ENCODE results near the gene YEATS2. TPM values are rescaled to one million over a fixed set of nuclear protein-coding genes. Genes with fewer than 3 reads are reported as not detected.

The YEATS2 gene
- total RNA-seq, 1 donor from 2014 or later, result 9.0 TPM

DNA sequence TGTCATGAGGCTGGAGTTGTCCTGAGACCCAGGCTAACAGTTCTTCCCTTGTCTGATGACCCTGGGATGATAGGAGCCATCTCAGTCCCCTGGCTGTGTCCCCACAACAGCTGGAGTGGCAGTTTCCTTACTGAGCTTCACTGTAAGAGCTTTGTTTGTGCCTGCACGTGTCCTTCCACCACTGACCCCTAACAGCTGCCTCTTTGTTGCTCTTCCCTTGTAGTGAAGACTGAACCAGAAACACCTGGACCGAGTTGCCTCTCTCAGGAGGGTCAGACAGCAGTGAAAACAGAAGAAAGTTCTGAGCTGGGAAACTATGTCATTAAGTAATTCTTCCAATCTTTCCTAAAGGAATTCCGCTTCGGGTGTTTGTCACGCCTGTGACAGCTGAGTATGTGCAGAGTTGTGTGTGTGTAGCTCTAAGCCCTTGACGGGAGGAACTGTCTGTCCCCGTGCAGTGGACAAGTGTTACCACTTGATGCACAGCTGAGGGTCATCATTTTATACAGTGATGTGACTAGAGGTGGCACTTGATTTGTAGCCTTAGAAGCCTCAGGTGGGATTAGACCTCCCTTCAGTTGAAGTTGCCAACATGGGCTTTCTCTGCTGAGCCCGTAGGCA, 102.8 kb downstream of the YEATS2 start:
- ATAC-seq, result peak; percentile 47
- no peak for DNase-seq (ENCODE audit: missing footprints)
- intact Hi-C loops (cut with DNase I), result no loop called here

DNA sequence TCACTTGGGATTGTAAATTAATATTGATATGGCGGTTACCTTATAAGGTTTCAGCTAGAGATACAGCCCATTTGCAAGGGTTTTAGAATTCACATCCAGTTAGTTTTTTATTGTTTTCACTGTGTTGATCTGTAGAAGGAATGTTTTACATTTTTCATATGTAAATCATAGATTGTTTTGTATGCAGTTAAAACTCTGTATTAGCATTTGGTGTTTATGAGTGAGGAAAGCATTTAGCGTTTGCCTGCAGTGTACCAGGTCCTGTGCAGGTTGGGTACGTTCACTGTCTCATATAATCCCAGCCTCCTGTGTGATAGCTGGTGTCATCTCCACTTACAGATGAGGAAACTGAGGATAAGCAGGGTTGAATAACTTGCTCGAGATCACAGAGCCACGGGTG, 104.0 kb downstream of the YEATS2 start:
- no peak for DNase-seq (ENCODE audit: missing footprints)
- intact Hi-C loops (cut with DNase I), result no loop called here
- no peak for ATAC-seq

- no peak for ATAC-seq
- intact Hi-C loops (cut with DNase I), result no loop called here
- no peak for DNase-seq (ENCODE audit: missing footprints)
Measured at GRCh38 chr3:183802989-183803388, 105.4 kb downstream of the YEATS2 start.

DNA sequence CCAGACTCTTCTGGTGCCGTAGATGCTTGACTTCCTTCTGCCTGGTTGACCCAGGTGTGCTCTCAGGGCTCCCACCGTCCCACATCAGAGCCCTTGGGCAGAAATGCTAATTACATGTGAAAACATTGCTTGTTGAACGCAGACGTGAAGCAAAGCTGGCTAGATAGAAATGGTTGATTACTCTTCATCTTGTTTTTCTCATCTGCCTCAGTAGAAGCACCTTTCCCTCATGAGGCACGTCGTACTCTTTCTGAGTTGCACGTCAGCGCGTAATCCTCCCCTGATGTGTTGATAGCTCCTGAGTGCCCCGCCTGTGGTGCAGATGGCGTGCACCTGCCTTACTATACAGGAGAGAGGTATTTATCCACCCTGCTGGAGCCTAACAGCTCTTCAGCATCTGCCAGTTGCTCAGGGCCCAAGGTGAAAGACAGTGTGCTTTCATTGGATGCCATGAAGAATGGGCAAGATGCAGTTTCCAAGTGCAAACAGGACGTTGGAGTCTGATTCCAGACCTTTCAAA, 109.7 kb downstream of the YEATS2 start:
- no peak for DNase-seq (ENCODE audit: missing footprints)
- intact Hi-C loops (cut with DNase I), result no loop called here
- ATAC-seq, result no peak

- intact Hi-C loops (cut with DNase I), result no loop called here
- no peak for DNase-seq (ENCODE audit: missing footprints)
Measured at GRCh38 chr3:183807881-183808280, 110.3 kb downstream of the YEATS2 start.

DNA sequence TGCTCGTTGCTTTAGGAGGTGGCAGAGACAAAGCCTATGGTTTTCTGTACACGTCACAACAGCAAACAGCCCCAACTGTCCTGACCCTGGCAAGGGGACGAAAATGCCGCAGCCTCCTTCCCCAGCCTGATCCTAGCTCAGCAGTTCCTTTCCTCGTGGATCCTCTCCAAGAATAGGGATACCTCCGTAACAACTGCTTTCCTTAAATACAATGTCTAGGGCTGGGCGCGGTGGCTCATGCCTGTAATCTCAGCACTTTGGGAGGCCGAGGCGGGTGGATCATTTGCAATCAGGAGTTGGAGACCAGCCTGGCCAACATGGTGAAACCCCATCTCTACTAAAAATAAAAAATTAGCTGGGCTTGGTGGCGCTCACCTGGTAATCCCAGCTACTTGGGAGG, 110.8 kb downstream of the YEATS2 start:
- intact Hi-C loops (cut with DNase I), result no loop called here
- DNase-seq (ENCODE audit: missing footprints) (no peak), ATAC-seq (no peak)

More at GRCh38 chr3:183807881-183808280, 110.3 kb downstream of the YEATS2 start:
- ATAC-seq, result no peak

DNA sequence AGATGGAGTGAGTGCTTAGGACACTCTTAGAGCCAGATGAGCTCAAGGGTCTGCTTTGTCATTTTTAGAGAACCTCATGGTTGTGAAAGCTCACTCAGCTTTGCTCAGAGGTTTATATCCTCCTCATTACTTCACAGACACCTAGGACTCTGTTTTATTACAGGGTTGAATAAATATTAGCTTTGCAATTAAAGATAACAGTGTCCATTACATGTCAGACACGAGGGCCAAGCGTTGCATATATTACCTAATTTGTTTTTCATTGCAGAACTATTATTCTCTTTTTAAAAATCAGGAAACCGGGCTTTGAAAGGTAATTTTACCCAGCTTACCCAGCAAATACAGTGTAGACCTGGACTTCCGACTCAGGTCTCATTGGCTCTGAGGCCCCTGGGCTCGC, 111.7 kb downstream of the YEATS2 start:
- no peak for ATAC-seq
- no peak for DNase-seq (ENCODE audit: missing footprints)
- intact Hi-C loops (cut with DNase I), result no loop called here

- DNase-seq (ENCODE audit: missing footprints), result no peak
- ATAC-seq, result no peak
- intact Hi-C loops (cut with DNase I), result no loop called here
Measured at GRCh38 chr3:183810643-183811594, 113.3 kb downstream of the YEATS2 start.

DNA sequence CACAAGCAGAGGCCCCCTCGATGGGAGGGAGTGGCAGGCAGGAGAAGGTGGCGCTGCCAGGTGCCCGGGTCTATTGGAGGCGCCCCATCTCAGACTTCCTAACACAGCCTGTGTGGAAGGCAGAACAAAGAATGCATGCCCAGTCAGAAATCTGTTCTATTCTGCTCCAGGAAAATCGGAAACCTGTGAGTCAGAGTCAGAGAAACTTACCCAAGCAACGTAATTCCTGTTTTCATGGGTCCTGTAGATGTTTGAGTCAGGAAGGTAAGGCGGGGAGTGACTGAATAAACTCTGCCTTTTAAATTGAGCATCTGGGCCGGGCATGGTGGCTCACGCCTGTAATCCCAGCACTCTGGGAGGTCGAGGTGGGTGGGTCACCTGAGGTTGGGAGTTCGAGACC, 114.0 kb downstream of the YEATS2 start:
- ATAC-seq (no peak), DNase-seq (ENCODE audit: missing footprints) (no peak)
- intact Hi-C loops (cut with DNase I), result no loop called here

DNA sequence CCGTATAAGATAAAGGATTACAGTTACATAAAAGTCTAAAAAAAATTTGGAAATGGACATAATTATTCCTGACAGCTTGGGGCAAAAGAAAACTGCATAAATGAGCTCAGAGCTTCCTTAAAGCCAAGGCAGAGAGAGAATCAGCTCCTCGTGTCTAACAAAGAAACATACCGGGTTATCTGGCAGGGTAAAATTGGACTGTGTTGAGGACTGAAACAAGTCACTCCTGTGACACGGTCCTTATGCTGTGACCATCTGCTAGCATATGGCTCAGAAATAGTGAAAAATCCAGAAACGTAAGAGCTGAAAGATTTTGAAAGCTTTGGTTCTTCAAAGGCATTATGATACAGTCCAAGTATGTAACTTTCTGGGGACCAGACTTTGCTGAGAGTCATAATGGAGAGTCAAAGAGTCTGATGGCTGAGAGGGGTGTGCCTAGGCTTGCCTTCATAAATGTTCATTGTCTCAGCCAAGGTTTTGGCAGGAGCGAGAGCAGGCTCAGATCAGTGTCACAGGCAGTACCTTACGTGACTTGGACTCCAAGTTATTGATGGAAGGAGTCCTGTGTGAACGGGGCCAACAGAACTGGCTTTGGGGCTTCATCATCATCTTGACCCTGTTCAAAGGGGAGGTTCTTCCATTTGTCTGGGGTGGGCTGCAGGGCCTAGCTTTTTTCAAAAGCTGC, 115.3 kb downstream of the YEATS2 start:
- DNase-seq (ENCODE audit: missing footprints), result no peak
- intact Hi-C loops (cut with DNase I), result no loop called here
- no peak for ATAC-seq

- ATAC-seq (no peak), DNase-seq (ENCODE audit: missing footprints) (no peak)
- intact Hi-C loops (cut with DNase I), result no loop called here
Measured at GRCh38 chr3:183814240-183814639, 116.6 kb downstream of the YEATS2 start.

GRCh38 chr3:183815563-183815940, 118.0 kb downstream of the YEATS2 start:
- intact Hi-C loops (cut with DNase I), result no loop called here
- ATAC-seq, result no peak

DNA sequence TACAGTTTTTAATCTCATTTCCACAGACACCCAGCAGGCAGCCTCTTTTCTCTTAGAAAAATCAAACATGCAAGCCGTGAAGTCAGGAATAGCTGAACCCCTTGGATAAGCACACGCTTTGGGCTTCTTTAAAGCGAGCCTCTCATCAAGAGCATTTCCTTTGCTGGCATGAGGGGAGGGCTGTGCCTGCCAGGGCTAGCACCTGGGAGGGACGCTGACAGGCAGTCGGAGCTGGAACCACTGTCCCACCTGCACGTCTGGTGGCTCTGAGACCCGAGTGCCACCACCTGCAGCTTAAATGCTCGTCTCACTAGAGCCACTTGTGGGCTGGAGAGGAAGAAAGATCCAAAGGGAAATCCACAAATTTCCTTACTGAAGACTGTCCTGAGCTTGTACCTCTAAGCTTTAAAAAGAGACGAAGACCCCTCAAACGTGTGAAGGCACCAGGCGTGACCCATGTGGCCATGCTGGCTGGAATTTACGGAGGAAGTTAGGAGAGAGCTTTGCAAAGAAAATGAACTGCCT, 118.4 kb downstream of the YEATS2 start:
- intact Hi-C loops (cut with DNase I), result no loop called here
- ATAC-seq (no peak), DNase-seq (ENCODE audit: missing footprints) (no peak)

More at GRCh38 chr3:183815563-183815940, 118.0 kb downstream of the YEATS2 start:
- DNase-seq (ENCODE audit: missing footprints), result no peak

- ATAC-seq, result no peak
- intact Hi-C loops (cut with DNase I), result no loop called here
- no peak for DNase-seq (ENCODE audit: missing footprints)
Measured at GRCh38 chr3:183816681-183817510, 119.3 kb downstream of the YEATS2 start.

GRCh38 chr3:183817639-183818038, 120.0 kb downstream of the YEATS2 start:
- ATAC-seq (no peak), DNase-seq (ENCODE audit: missing footprints) (no peak)
- intact Hi-C loops (cut with DNase I), result no loop called here

DNA sequence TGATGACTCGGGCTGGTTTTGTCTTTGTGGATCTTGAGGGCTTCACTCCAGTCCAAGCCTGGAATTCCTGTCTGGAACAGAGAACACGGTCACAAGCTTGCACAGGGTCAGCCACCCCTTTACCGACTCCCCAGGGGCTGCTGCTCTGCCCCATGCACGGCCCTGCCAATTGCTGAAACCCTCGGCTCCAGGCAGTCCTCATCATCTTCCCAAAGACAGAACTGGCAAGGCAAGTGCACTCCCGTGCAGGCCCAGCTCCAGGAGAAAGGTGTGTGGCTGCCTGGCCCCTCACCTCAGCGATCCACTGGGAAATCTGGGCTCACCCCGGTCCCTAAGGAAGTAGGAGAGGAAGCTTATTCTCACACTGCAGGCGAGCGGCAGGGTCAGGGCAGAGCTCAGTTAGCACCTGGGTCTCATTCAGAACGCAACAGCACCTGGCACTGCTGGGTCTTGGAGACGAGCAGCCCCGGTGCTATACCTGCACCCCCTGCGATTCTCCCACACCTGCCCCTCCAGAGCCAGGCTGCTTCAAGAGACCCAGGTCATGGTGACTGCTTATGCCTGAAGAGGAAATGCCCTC, 120.5 kb downstream of the YEATS2 start:
- DNase-seq (ENCODE audit: missing footprints), result no peak
- ATAC-seq, result no peak
- intact Hi-C loops (cut with DNase I), result no loop called here

DNA sequence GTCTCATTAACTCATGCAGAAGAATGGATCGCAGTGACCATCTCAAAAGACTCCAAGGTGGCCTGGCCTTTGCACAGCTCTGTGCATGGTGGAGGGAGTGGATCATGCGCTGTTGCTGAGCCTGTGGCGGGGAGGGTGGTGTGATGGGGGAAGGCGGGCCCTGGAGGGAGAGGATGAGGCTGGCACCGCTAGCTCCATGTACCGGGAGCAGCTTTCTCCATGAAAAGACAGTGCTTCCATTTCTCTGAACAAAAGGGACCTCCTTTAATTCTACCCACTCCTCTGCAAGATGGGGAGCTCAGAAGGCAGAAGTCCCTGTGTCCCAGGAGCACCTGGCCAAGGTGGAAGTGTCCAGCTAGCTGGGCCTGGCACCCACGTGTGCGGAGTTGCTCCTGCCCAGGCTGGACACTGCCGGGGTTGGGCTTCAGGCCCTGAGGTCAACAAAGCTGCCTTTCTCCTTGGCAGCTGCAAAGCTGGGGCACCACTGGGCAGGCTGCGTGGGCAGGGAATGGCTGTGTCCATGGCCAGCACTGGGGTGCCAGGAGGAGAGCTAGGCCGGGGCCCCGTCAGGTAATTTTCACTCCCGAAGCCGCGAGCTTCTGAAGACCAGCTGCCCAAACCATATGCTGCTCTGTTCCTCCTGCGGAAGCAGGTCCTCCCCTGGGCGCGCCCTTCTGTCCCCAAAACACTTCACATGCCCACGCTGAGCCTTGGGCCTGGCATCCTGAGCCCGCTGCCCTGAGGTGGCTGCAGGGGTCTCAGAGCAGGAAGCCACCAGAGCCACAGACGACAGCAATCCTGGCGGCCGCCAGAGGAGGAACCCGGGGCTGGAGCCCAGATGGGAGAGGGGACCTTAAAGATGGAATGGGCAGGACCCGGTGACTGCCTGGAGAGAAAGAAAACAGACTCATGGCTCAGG, 121.4 kb downstream of the YEATS2 start:
- ATAC-seq, result no peak
- intact Hi-C loops (cut with DNase I), result no loop called here
- DNase-seq (ENCODE audit: missing footprints), result no peak
